Hepatocyte (in vitro differentiated cells): Measurements from ENCODE around the gene MATCAP1.

ENCODE experiments used
- EZH2 ChIP-seq: fragments of 200-600 bp; sonication (generic); IDR thresholded peaks from 2 replicates; pipeline ENCODE4 v1.6.1; 2016; ENCODE audit warnings: antibody characterized with exemption, mild to moderate bottlenecking, borderline replicate concordance
- EZH2phosphoT487 ChIP-seq: fragments of 200-600 bp; sonication (generic); IDR thresholded peaks from one replicate; pipeline ENCODE4 v1.6.1; 2018; ENCODE audit warnings: antibody characterized with exemption, mild to moderate bottlenecking, low read depth, moderate library complexity; ENCODE audit not compliant: unreplicated experiment, severe bottlenecking
- TF ChIP-seq, protein P1 (sequence below): fragments of 200-600 bp; sonication (generic); IDR thresholded peaks from 2 replicates; pipeline ENCODE4 v1.5.1; 2016; ENCODE audit warnings: antibody characterized with exemption, mild to moderate bottlenecking; ENCODE audit not compliant: poor library complexity

DNA sequence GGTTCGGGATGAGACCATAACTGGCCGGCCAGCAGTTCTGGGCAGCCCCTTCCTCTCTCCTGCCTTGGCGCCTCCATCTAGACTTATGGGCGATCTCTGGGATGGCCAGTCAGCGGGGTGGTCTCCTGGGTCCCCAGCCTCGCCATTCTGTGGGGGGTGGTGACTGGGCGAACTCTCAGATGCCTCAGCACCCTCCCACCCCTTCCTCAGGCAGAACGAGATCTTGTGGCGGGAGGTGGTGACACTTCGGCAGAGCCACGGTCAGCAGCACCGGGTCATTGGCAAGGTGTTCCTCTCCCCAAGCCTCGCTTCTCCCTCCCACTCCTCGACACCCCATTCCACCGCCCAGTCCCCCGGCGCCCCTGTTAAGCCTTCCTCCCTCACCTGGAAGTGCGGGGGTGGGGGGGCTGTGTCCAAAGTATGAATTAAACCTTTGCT is 17.6 kb downstream of the MATCAP1 start:
- TF ChIP-seq, protein P1, sequence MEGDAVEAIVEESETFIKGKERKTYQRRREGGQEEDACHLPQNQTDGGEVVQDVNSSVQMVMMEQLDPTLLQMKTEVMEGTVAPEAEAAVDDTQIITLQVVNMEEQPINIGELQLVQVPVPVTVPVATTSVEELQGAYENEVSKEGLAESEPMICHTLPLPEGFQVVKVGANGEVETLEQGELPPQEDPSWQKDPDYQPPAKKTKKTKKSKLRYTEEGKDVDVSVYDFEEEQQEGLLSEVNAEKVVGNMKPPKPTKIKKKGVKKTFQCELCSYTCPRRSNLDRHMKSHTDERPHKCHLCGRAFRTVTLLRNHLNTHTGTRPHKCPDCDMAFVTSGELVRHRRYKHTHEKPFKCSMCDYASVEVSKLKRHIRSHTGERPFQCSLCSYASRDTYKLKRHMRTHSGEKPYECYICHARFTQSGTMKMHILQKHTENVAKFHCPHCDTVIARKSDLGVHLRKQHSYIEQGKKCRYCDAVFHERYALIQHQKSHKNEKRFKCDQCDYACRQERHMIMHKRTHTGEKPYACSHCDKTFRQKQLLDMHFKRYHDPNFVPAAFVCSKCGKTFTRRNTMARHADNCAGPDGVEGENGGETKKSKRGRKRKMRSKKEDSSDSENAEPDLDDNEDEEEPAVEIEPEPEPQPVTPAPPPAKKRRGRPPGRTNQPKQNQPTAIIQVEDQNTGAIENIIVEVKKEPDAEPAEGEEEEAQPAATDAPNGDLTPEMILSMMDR = no peak
- TF ChIP-seq EZH2 (no peak), EZH2phosphoT487 (no peak)
